K562 (cell line): ENCODE measurements around the gene STEAP1B. TPM values are rescaled to one million over a fixed set of nuclear protein-coding genes. Genes with fewer than 3 reads are reported as not detected.

ENCODE experiments used
- ATAC-seq: fragments of 200-7000 bp; cut with Tn5 transposase; 3 replicates; pipeline ENCODE4 v1.9.1; 2020; ENCODE audit warnings: moderate library complexity
- BruUV-seq: library from RNA; stranded (reverse); fragments of 400-500 nt; replicated peaks from 2 replicates; lab custom pipeline; 2021; lab: Mats Ljungman, UMichigan
- CTCF ChIA-PET: fragments of 300-600 bp; formaldehyde crosslinking; extraction: SDS; loops from one replicate; lab custom pipeline; 2021; ENCODE audit warnings: low intra/inter-chr PET ratio; lab: Yijun Ruan, JAX
- POLR2A ChIA-PET: fragments of 300-600, 350-650 bp; sonication (Branson Sonifier 250); formaldehyde crosslinking; extraction: SDS; loops from one replicate; lab custom pipeline; 2021; ENCODE audit warnings: antibody characterized with exemption, inconsistent platforms; lab: Yijun Ruan, JAX
- DNase-seq, 4 experiments: peaks; one replicate each; pipeline versions ENCODE4 v3.0.0 to v3.0.0-alpha.2; 2011 to 2018; ENCODE audit warnings: low spot score in 3 of 4, mixed read lengths in 3 of 4; ENCODE audit errors: extremely low read depth in 1 of 4
- FAIRE-seq: peaks from 2 replicates; lab custom pipeline; 2011; peaks lifted over from hg19 to GRCh38; lab: Jason Lieb, UNC
- H2AFZ ChIP-seq: 2 replicates; pipeline ENCODE4 v1.6.0; 2011; ENCODE audit warnings: low read depth, low read length, control low read depth, inconsistent platforms
- H3K27ac ChIP-seq: fragments of 200-600 bp; 3 replicates; pipeline ENCODE4 v1.8.0; 2011; ENCODE audit warnings: low read depth, mild to moderate bottlenecking, control low read depth, inconsistent platforms, low read length, moderate library complexity, mixed read lengths; ENCODE audit errors: extremely low read depth
- H3K27me3 ChIP-seq, 2 experiments: fragments of 300-600 bp in 1 of 2; 2 replicates in 1 of 2; 3 replicates in 1 of 2; pipeline versions ENCODE4 v1.6.0 to v1.8.0; 2011; ENCODE audit warnings: inconsistent platforms in 2 of 2, low read length in 2 of 2, mild to moderate bottlenecking in 1 of 2, mixed read lengths in 1 of 2, moderate library complexity in 1 of 2; ENCODE audit not compliant: control insufficient read depth in 2 of 2, insufficient read depth in 2 of 2
- H3K36me3 ChIP-seq: fragments of 300-600 bp; 3 replicates; pipeline ENCODE4 v1.8.0; 2011; ENCODE audit warnings: mild to moderate bottlenecking, low read length, inconsistent platforms; ENCODE audit not compliant: control insufficient read depth, insufficient read depth
- H3K4me1 ChIP-seq, 2 experiments: fragments of 200-600 bp in 1 of 2; replicated peaks in 1 of 2; 2 replicates in 1 of 2; 3 replicates in 1 of 2; pipeline versions ENCODE4 v1.5.1 to v1.8.0; 2011; ENCODE audit warnings: inconsistent platforms in 2 of 2, low read length in 2 of 2, mild to moderate bottlenecking in 1 of 2, mixed read lengths in 1 of 2, moderate library complexity in 1 of 2; ENCODE audit not compliant: control insufficient read depth in 2 of 2, insufficient read depth in 2 of 2
- H3K4me2 ChIP-seq: 2 replicates; pipeline ENCODE4 v1.6.1; 2011; ENCODE audit warnings: low read length, control low read depth, inconsistent platforms, mixed read lengths; ENCODE audit not compliant: insufficient read depth
- H3K4me3 ChIP-seq: fragments of 200-600 bp; sonication (generic), shearing (Covaris generic); 2 replicates; pipeline ENCODE4 v1.5.1; 2016; ENCODE audit warnings: control low read depth, inconsistent platforms
- H3K79me2 ChIP-seq: fragments of 200-600 bp; 3 replicates; pipeline ENCODE4 v1.8.0; 2011; ENCODE audit warnings: low read length, inconsistent platforms; ENCODE audit not compliant: control insufficient read depth, insufficient read depth
- H3K9ac ChIP-seq, 2 experiments: 2 replicates each; pipeline versions ENCODE4 v1.6.0 to v1.6.1; 2011; ENCODE audit warnings: low read depth in 2 of 2, low read length in 2 of 2, control low read depth in 1 of 2, inconsistent platforms in 1 of 2, mild to moderate bottlenecking in 1 of 2, mixed read lengths in 1 of 2; ENCODE audit not compliant: insufficient read depth in 1 of 2
- H3K9me1 ChIP-seq: one replicate; pipeline ENCODE4 v1.6.0; 2011; ENCODE audit warnings: inconsistent platforms, mild to moderate bottlenecking, low read length, moderate library complexity; ENCODE audit not compliant: control insufficient read depth, insufficient read depth
- H3K9me3 ChIP-seq: replicated peaks from 2 replicates; pipeline ENCODE4 v1.5.1; 2011; ENCODE audit warnings: low read depth, low read length, inconsistent platforms; ENCODE audit not compliant: control insufficient read depth, insufficient read depth
- H4K20me1 ChIP-seq: replicated peaks from 2 replicates; pipeline ENCODE4 v1.6.1; 2011; ENCODE audit warnings: low read length, inconsistent platforms, mixed read lengths; ENCODE audit not compliant: control insufficient read depth, insufficient read depth
- NFRKB ChIP-seq: fragments of 450-650 bp; IDR thresholded peaks from 2 replicates; pipeline ENCODE4 v1.6.1; 2016; ENCODE audit warnings: low read depth
- RHOXF2B ChIP-seq: fragments of 250-450 bp; sonication (Bioruptor Pico); conservative IDR thresholded peaks from 2 replicates; pipeline ENCODE4 v1.5.1; 2021
- WGBS: fragments of 100-300 bp; shearing (Covaris generic); methylation state at CpG from one replicate; pipeline ENCODE4 v1.1.6; 2016; ENCODE audit warnings: low coverage, mixed read lengths; ENCODE audit not compliant: insufficient coverage; ENCODE audit errors: missing lambda C conversion rate; 5-methylcytosine and 5-hydroxymethylcytosine counted together
- in situ Hi-C: fragments of 300-500 bp; cut with MboI; formaldehyde crosslinking; loops from 4 replicates; pipeline ENCODE4 v1.15.0; 2018; ENCODE audit warnings: inconsistent platforms, mixed read lengths
- intact Hi-C: fragments of 100-400 bp; cut with micrococcal nuclease; formaldehyde crosslinking; loops from 2 replicates; pipeline ENCODE4 v1.14.2; 2022
- polyA plus RNA-seq, 8 experiments: library from polyadenylated mRNA; depleted of rRNA in 4 of 8; stranded (reverse) in 5 of 8; unstranded in 3 of 8; fragments of >200 nt; fragmentation: Nextera tagmentation in 2 of 8; fragmentation: Illumina TruSeq in 1 of 8; extraction: Ambion mirVana in 2 of 8; extraction: Trizol in 1 of 8; gene quantifications; 2 replicates each; pipeline versions ENCODE4 v1.2.1 to v1.2.3, GENCODE V29; 2011 to 2014; ENCODE audit warnings: inconsistent platforms in 1 of 8, missing spikeins in 1 of 8
- total RNA-seq, 7 experiments: library from RNA; depleted of rRNA in 6 of 7; stranded (reverse); fragments of >200 nt in 6 of 7; fragmentation: Illumina TruSeq in 2 of 7; extraction: Trizol in 2 of 7; gene quantifications; 2 replicates each; pipeline versions ENCODE4 v1.2.1 to v1.2.3, GENCODE V29; 2011 to 2021; ENCODE audit warnings: low replicate concordance in 1 of 7
- TF ChIP-seq, protein P1 (sequence below), 2 experiments: fragments of 450-650 bp in 1 of 2; sonication (generic) in 1 of 2; formaldehyde crosslinking in 1 of 2; IDR thresholded peaks; 2 replicates each; pipeline versions ENCODE4 v1.7.1 to v1.9.0; 2016 to 2022; ENCODE audit warnings: inconsistent platforms in 1 of 2, mild to moderate bottlenecking in 1 of 2, missing genetic modification reagents in 1 of 2

Gene STEAP1B
- total and polyA plus RNA-seq, 9 of the 15 experiments (the other 6 are each of a cell fraction or from before 2014, with no cell fraction given), result 20.0 to 38.5 (median 30.6) TPM

DNA sequence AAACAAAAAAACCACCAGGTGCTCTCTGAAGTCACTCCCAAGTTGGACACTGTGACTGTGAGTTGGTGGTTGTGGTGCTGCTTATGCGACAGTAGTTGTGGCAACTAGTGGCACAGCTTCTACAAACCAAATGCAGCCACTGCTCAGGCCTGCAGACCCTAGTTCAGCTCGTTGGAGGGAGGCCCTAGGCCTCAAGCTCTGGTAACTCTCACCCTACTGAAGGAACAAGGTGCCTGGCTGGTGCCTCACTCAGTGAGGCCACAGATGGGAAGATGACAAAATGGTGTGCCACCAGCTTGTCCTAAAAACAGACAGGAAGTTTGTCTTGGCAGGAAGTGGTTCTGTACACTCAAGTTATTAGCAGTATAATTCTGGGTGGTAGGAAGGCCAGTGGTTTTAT, 97.7 kb downstream of the STEAP1B start (continued):
- TF ChIP-seq RHOXF2B (CRISPR knock-in tag), result no peak

DNA sequence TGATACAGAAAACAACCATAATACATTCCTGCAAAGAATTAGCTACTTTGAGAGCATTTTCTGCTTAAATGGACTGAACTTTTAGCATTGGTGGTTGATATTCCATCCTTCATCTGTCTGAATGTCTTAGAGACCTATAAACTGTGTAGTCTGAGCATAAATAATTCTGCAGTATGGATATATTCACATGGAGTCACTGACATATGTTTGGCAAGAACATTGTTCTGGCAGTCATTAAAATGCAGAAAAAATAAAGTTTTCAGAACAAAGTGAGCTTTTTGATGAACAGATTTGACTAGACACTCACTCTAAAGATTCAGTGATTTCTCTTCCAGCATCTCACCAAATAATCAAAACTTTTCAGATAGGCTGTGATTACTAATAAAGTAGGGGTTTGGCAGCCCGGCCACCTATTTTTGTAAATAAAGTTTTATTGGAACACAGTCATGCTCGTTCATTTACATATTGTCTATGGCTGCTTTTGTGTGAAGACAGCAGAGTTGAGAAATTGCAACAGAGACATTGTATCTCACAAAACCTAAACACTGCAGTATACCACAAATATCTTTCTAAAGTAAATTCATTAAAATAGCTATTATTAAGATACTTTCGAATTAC, 98.9 kb downstream of the STEAP1B start:
- in situ Hi-C loops, result no loop called here
- no peaks in the 10 kb centered on the region for H3K27me3 ChIP-seq
- TF ChIP-seq, protein P1, sequence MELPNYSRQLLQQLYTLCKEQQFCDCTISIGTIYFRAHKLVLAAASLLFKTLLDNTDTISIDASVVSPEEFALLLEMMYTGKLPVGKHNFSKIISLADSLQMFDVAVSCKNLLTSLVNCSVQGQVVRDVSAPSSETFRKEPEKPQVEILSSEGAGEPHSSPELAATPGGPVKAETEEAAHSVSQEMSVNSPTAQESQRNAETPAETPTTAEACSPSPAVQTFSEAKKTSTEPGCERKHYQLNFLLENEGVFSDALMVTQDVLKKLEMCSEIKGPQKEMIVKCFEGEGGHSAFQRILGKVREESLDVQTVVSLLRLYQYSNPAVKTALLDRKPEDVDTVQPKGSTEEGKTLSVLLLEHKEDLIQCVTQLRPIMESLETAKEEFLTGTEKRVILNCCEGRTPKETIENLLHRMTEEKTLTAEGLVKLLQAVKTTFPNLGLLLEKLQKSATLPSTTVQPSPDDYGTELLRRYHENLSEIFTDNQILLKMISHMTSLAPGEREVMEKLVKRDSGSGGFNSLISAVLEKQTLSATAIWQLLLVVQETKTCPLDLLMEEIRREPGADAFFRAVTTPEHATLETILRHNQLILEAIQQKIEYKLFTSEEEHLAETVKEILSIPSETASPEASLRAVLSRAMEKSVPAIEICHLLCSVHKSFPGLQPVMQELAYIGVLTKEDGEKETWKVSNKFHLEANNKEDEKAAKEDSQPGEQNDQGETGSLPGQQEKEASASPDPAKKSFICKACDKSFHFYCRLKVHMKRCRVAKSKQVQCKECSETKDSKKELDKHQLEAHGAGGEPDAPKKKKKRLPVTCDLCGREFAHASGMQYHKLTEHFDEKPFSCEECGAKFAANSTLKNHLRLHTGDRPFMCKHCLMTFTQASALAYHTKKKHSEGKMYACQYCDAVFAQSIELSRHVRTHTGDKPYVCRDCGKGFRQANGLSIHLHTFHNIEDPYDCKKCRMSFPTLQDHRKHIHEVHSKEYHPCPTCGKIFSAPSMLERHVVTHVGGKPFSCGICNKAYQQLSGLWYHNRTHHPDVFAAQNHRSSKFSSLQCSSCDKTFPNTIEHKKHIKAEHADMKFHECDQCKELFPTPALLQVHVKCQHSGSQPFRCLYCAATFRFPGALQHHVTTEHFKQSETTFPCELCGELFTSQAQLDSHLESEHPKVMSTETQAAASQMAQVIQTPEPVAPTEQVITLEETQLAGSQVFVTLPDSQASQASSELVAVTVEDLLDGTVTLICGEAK (IDR thresholded peaks at IDR 0.05), result peak; percentile 92
- TF ChIP-seq, protein P1 (CRISPR knock-in tag; IDR thresholded peaks at IDR 0.05), result peak; percentile 85
- no peak for TF ChIP-seq NFRKB
- TF ChIP-seq, all 486 proteins: peak for 1
- no peak overlapping the region for H3K4me3 ChIP-seq
- H3K9me1 ChIP-seq, result no peaks in the 10 kb centered on the region
- no peak overlapping the region for H3K9ac ChIP-seq
- DNase-seq (no peak), ATAC-seq (no peak), FAIRE-seq (no peak)
- no peaks in the 10 kb centered on the region for H3K79me2 ChIP-seq
- H3K27ac ChIP-seq, result no peak overlapping the region
- no peaks in the 10 kb centered on the region for H3K9me3 ChIP-seq
- H4K20me1 ChIP-seq, result no peaks in the 10 kb centered on the region
- H3K4me2 ChIP-seq, result no peak overlapping the region
- no peaks in the 10 kb centered on the region for H3K36me3 ChIP-seq
- WGBS, result 28% methylated on average over 3 of the region's 3 CpGs
- ChIA-PET CTCF (no interaction called here), POLR2A (interaction anchor here (0.7 kb wide), 2 partner anchors 11 to 181 kb away, joined by 3 to 4 read pairs; no protein-coding TSS in a partner anchor)
- intact Hi-C loops, result no loop called here
- peaks cover 4 to 13% of the 10 kb centered on the region in 2 experiments; a peak in 3 of 5 replicates for H3K4me1 ChIP-seq
- H2AFZ ChIP-seq, result no peak overlapping the region
- BruUV-seq, result no TSS peak
